Measurements from ENCODE around the gene GPR17. TPM values are rescaled to one million over a fixed set of nuclear protein-coding genes. Genes with fewer than 3 reads are reported as not detected.

GPR17 gene
- total RNA-seq, 5 donors from 2014 or later (not counting 1 experiment from before 2014, with no cell fraction given) = not detected

- no peak overlapping the region for H3K4me3 ChIP-seq (ENCODE audit: control insufficient read depth in 1 of 2, extremely low read depth in 1 of 2, low read length in 1 of 2)
- H3K27ac Mint-ChIP-seq = peak overlapping the region; percentile 90
- peaks cover 0 to 2% of the 10 kb centered on the region in 2 experiments for H3K27me3 ChIP-seq (replicated peaks in 1 of 2; ENCODE audit: control insufficient read depth in 2 of 2, extremely low read depth in 1 of 2, insufficient read depth in 2 of 2, low read length in 1 of 2)
- H3K36me3 Mint-ChIP-seq = no peaks in the 10 kb centered on the region
- H3K27me3 Mint-ChIP-seq = no peaks in the 10 kb centered on the region
- H3K4me3 Mint-ChIP-seq = peak overlapping the region in 1 of 3 donors; percentile 75
- ChIA-PET CTCF (interaction anchor here in 1 of 2 donors (0.5 kb wide), 1 partner anchor 193 kb away, joined by 6 read pairs; no protein-coding TSS in a partner anchor), POLR2A (no interaction called here)
- H3K9me3 ChIP-seq = no peaks in the 10 kb centered on the region
- peaks cover 0 to 3% of the 10 kb centered on the region in 2 donors for H3K36me3 ChIP-seq (ENCODE audit: control insufficient read depth in 2 of 2, extremely low read depth in 1 of 2, insufficient read depth in 1 of 2, low read length in 1 of 2)
- 83% methylated on average over 12 of the region's 17 CpGs for WGBS (ENCODE audit: insufficient coverage)
- peaks cover 33 to 68% of the 10 kb centered on the region in 2 experiments for H3K4me1 ChIP-seq (ENCODE audit: control insufficient read depth in 1 of 2, extremely low read depth in 1 of 2, insufficient read depth in 2 of 2, low read length in 2 of 2)
- peaks cover 35 to 48% (median 47%) of the 10 kb centered on the region in 3 donors for H3K4me1 Mint-ChIP-seq
- DNase-seq (no peak), ATAC-seq (replicated peaks in 1 of 4) (no peak)
- peak overlapping the region; percentile 38 for H3K27ac ChIP-seq (ENCODE audit: low read length)
- H3K9me3 Mint-ChIP-seq = no peaks in the 10 kb centered on the region
Observed at GRCh38 chr2:127642706-127643438, 3.1 kb upstream of the GPR17 start.

- Histone ChIP-seq H3K27me3 (replicated peaks in 1 of 2; ENCODE audit: control insufficient read depth in 2 of 2, extremely low read depth in 1 of 2, insufficient read depth in 2 of 2, low read length in 1 of 2) (peaks cover 0 to 2% of the 10 kb centered on the region in 2 experiments), H3K27ac (ENCODE audit: low read length) (no peak overlapping the region), H3K4me3 (ENCODE audit: control insufficient read depth in 1 of 2, extremely low read depth in 1 of 2, low read length in 1 of 2) (no peak overlapping the region), H3K36me3 (ENCODE audit: control insufficient read depth in 2 of 2, extremely low read depth in 1 of 2, insufficient read depth in 1 of 2, low read length in 1 of 2) (peaks cover 0 to under 1% of the 10 kb centered on the region in 2 donors), H3K9me3 (no peaks in the 10 kb centered on the region), H3K4me1 (ENCODE audit: control insufficient read depth in 1 of 2, extremely low read depth in 1 of 2, insufficient read depth in 2 of 2, low read length in 2 of 2) (peaks cover 27 to 65% of the 10 kb centered on the region in 2 experiments)
- DNase-seq (no peak), ATAC-seq (replicated peaks in 1 of 4) (no peak)
- ChIA-PET CTCF (no interaction called here), POLR2A (no interaction called here)
- 93% methylated on average over 11 of the region's 15 CpGs for WGBS (ENCODE audit: insufficient coverage)
- Mint-ChIP-seq H3K4me1 (peaks cover 36 to 51% (median 48%) of the 10 kb centered on the region in 3 donors), H3K9me3 (no peaks in the 10 kb centered on the region), H3K27ac (peak overlapping the region; percentile 84 to 90), H3K36me3 (no peaks in the 10 kb centered on the region), H3K4me3 (peak overlapping the region in 1 of 3 donors; percentile 33), H3K27me3 (no peaks in the 10 kb centered on the region)
Observed at GRCh38 chr2:127643439-127644065, 2.4 kb upstream of the GPR17 start.

- ChIA-PET CTCF (interaction anchor here (0.6 to 1.8 kb wide), 2 partner anchors 53 to 460 kb away, joined by 3 to 5 read pairs; no protein-coding TSS in a partner anchor), POLR2A (no interaction called here)
Observed at GRCh38 chr2:127644066-127645025, 1.6 kb upstream of the GPR17 start.

GRCh38 chr2:127645026-127645394 is 943 bp upstream of the GPR17 start:
- H3K27me3 Mint-ChIP-seq = no peaks in the 10 kb centered on the region
- no peak overlapping the region for H3K4me3 ChIP-seq (ENCODE audit: control insufficient read depth in 1 of 2, extremely low read depth in 1 of 2, low read length in 1 of 2)
- peak overlapping the region; percentile 62 to 84 for H3K27ac Mint-ChIP-seq
- H3K9me3 Mint-ChIP-seq = no peaks in the 10 kb centered on the region
- no peak overlapping the region for H3K27ac ChIP-seq (ENCODE audit: low read length)
- ChIA-PET POLR2A (interaction anchor here in 1 of 2 donors (0.6 kb wide), 1 partner anchor 52 kb away, joined by 3 read pairs; no protein-coding TSS in a partner anchor), CTCF (interaction anchor here in 1 of 2 donors (0.5 to 1.8 kb wide), 2 partner anchors 21 to 54 kb away, joined by 5 to 9 read pairs; no protein-coding TSS in a partner anchor)
- no peak for DNase-seq
- no peaks in the 10 kb centered on the region for H3K36me3 ChIP-seq (ENCODE audit: control insufficient read depth in 2 of 2, extremely low read depth in 1 of 2, insufficient read depth in 1 of 2, low read length in 1 of 2)
- ATAC-seq (replicated peaks in 1 of 4) = no peak
- H3K27me3 ChIP-seq (replicated peaks in 1 of 2; ENCODE audit: control insufficient read depth in 2 of 2, extremely low read depth in 1 of 2, insufficient read depth in 2 of 2, low read length in 1 of 2) = peaks cover 0 to 4% of the 10 kb centered on the region in 2 experiments
- peaks cover 33 to 51% (median 45%) of the 10 kb centered on the region in 3 donors for H3K4me1 Mint-ChIP-seq
- WGBS (ENCODE audit: insufficient coverage) = no CpG with 5 or more reads among the region's 1 CpG
- H3K9me3 ChIP-seq = no peaks in the 10 kb centered on the region
- H3K4me1 ChIP-seq (ENCODE audit: control insufficient read depth in 1 of 2, extremely low read depth in 1 of 2, insufficient read depth in 2 of 2, low read length in 2 of 2) = peaks cover 26 to 64% of the 10 kb centered on the region in 2 experiments
- H3K36me3 Mint-ChIP-seq = no peaks in the 10 kb centered on the region
- H3K4me3 Mint-ChIP-seq = no peak overlapping the region

More at GRCh38 chr2:127644066-127645025, 1.6 kb upstream of the GPR17 start:
- ATAC-seq (replicated peaks in 1 of 4) (no peak), DNase-seq (no peak)
- 92% methylated on average over 10 of the region's 19 CpGs for WGBS (ENCODE audit: insufficient coverage)
- Histone ChIP-seq H3K4me3 (ENCODE audit: control insufficient read depth in 1 of 2, extremely low read depth in 1 of 2, low read length in 1 of 2) (no peak overlapping the region), H3K9me3 (no peaks in the 10 kb centered on the region), H3K36me3 (ENCODE audit: control insufficient read depth in 2 of 2, extremely low read depth in 1 of 2, insufficient read depth in 1 of 2, low read length in 1 of 2) (no peaks in the 10 kb centered on the region), H3K4me1 (ENCODE audit: control insufficient read depth in 1 of 2, extremely low read depth in 1 of 2, insufficient read depth in 2 of 2, low read length in 2 of 2) (peaks cover 23 to 64% of the 10 kb centered on the region in 2 experiments), H3K27ac (ENCODE audit: low read length) (no peak overlapping the region), H3K27me3 (replicated peaks in 1 of 2; ENCODE audit: control insufficient read depth in 2 of 2, extremely low read depth in 1 of 2, insufficient read depth in 2 of 2, low read length in 1 of 2) (peaks cover 0 to 2% of the 10 kb centered on the region in 2 experiments)
- peak overlapping the region; percentile 84 to 85 for H3K27ac Mint-ChIP-seq
- H3K36me3 Mint-ChIP-seq = no peaks in the 10 kb centered on the region
- peaks cover 34 to 51% (median 46%) of the 10 kb centered on the region in 3 donors for H3K4me1 Mint-ChIP-seq
- no peaks in the 10 kb centered on the region for H3K9me3 Mint-ChIP-seq
- H3K27me3 Mint-ChIP-seq = no peaks in the 10 kb centered on the region
- peak overlapping the region in 1 of 3 donors; percentile 33 for H3K4me3 Mint-ChIP-seq

- no peaks in the 10 kb centered on the region for H3K36me3 Mint-ChIP-seq
- no peaks in the 10 kb centered on the region for H3K27me3 Mint-ChIP-seq
- no peaks in the 10 kb centered on the region for H3K36me3 ChIP-seq (ENCODE audit: control insufficient read depth in 2 of 2, extremely low read depth in 1 of 2, insufficient read depth in 1 of 2, low read length in 1 of 2)
- peaks cover 16 to 47% of the 10 kb centered on the region in 2 experiments for H3K4me1 ChIP-seq (ENCODE audit: control insufficient read depth in 1 of 2, extremely low read depth in 1 of 2, insufficient read depth in 2 of 2, low read length in 2 of 2)
- H3K27ac Mint-ChIP-seq = peak overlapping the region in 1 of 2 donors; percentile 45
- H3K9me3 Mint-ChIP-seq = no peaks in the 10 kb centered on the region
- ChIA-PET POLR2A (no interaction called here), CTCF (interaction anchor here in 1 of 2 donors (5.2 kb wide), 1 partner anchor 55 kb away, joined by 35 read pairs; no protein-coding TSS in a partner anchor)
- peaks cover 0 to 5% of the 10 kb centered on the region in 2 experiments for H3K27me3 ChIP-seq (replicated peaks in 1 of 2; ENCODE audit: control insufficient read depth in 2 of 2, extremely low read depth in 1 of 2, insufficient read depth in 2 of 2, low read length in 1 of 2)
- H3K4me1 Mint-ChIP-seq = peaks cover 21 to 41% (median 35%) of the 10 kb centered on the region in 3 donors
- no peak overlapping the region for H3K4me3 ChIP-seq (ENCODE audit: control insufficient read depth in 1 of 2, extremely low read depth in 1 of 2, low read length in 1 of 2)
- ATAC-seq (replicated peaks in 1 of 4) = no peak
- H3K4me3 Mint-ChIP-seq = no peak overlapping the region
- H3K27ac ChIP-seq (ENCODE audit: low read length) = no peak overlapping the region
- no peaks in the 10 kb centered on the region for H3K9me3 ChIP-seq
- no peak for DNase-seq
- 78% methylated on average over 16 of the region's 24 CpGs for WGBS (ENCODE audit: insufficient coverage)
Observed at GRCh38 chr2:127646487-127647241, 711 bp downstream of the GPR17 start.

All from T-cell (primary cell).